ENCODE data around the gene GCLC.

GRCh38 chr6:53456809-53457208, 88.1 kb downstream of the GCLC start:
- TF ChIP-seq CTCF (optimal IDR thresholded peaks at IDR 0.05 in 1 of 3, IDR thresholded peaks at IDR 0.05 in 1 of 3, conservative IDR thresholded peaks at IDR 0.05 in 1 of 3; ENCODE audit: extremely low read depth in 1 of 3, insufficient read depth in 2 of 3, low read length in 3 of 3), result no peak
- no peak for TF ChIP-seq EZH2 (IDR thresholded peaks at IDR 0.05; ENCODE audit: low read length)
